GM12875 (cell line): ENCODE results near the gene POC1B.

Experiments used
- H3K4me3 ChIP-seq: one replicate; pipeline ENCODE4 v1.5.1; 2011; ENCODE audit warnings: low read depth, low read length, control low read depth
- TF ChIP-seq, protein P1 (sequence below): IDR thresholded peaks from 2 replicates; pipeline ENCODE4 v1.5.1; 2011; ENCODE audit warnings: low read depth, mild to moderate bottlenecking, control low read depth, inconsistent platforms, low read length, moderate library complexity, borderline replicate concordance; ENCODE audit not compliant: insufficient read depth

The POC1B gene

DNA sequence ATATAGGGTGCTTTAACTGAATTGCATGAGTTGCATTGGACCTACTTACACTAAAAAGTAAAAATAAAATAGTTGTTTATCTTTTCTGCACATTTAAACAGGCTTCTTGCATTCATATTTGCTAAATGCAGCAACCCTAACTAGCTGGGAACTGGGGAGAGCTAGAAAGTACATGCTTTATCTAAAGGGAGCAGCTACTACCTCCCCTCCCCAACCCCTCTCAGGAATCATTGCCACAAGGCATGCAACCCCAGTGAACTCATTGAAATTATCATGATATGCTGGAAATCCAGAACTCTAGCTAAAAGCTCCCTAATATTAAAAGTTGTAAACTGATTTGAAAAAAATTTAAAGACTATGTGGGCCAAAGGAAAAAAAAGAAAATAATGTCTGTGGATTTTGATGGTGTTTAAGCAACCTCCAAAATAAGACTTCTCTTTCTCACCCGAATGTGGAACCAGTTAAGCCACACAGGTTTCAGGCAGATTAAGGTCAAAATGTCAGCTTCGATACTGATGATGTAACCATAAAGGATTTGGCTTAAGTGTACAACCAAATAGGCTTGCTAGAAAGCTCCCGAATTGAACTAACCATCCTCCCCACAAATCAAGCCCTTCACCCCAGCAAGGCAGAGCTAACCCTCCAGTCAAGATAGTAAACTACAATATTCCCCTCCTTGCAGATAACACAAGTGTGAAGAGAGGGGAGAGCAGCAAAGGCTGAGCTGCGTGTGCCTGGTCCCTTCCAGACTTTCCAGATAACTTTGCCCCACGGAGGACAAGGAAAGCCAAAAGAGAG is 13.8 kb upstream of the POC1B start:
- no peak overlapping the region for H3K4me3 ChIP-seq
- TF ChIP-seq, protein P1, sequence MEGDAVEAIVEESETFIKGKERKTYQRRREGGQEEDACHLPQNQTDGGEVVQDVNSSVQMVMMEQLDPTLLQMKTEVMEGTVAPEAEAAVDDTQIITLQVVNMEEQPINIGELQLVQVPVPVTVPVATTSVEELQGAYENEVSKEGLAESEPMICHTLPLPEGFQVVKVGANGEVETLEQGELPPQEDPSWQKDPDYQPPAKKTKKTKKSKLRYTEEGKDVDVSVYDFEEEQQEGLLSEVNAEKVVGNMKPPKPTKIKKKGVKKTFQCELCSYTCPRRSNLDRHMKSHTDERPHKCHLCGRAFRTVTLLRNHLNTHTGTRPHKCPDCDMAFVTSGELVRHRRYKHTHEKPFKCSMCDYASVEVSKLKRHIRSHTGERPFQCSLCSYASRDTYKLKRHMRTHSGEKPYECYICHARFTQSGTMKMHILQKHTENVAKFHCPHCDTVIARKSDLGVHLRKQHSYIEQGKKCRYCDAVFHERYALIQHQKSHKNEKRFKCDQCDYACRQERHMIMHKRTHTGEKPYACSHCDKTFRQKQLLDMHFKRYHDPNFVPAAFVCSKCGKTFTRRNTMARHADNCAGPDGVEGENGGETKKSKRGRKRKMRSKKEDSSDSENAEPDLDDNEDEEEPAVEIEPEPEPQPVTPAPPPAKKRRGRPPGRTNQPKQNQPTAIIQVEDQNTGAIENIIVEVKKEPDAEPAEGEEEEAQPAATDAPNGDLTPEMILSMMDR, result no peak

DNA sequence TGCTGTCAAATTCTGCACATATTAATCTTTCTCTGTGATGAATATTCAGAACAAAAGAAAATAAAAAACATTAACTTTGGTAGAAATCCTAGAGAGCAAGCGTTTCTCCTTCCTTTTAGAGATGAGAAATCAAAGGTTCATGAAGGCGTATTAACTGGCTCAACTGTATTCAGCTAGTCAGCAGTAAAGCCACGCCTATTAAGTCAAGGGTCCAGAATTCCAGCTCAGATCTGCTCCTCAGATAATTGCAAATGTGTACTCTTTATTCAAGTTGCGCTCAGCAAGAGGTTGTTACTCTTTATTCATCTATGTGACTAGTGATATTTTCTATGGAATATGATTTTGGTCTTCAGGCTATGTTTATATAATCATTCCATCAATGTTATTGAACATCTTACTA is 13.1 kb upstream of the POC1B start:
- no peak overlapping the region for H3K4me3 ChIP-seq
- TF ChIP-seq, protein P1, result no peak

DNA sequence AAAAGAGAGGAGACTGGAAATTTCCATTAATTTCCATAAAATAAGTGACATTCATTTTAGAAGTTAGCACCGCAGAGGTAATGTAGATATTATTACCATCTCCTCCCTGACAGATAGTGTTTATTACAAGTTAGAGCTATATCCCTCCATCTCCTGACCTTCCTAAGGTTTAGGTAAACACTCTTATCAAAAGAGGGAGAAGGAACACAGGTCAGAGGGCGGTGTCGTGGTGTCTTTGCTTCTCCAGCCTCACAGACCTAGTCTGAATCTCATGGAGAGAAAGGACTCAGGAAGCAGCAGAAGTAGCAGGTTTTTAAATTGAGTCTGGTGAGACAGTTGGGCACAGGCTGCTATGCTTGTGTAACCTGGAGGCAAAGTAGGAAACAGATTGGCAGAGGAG is 11.5 kb upstream of the POC1B start:
- TF ChIP-seq, protein P1, result no peak
- no peak overlapping the region for H3K4me3 ChIP-seq

DNA sequence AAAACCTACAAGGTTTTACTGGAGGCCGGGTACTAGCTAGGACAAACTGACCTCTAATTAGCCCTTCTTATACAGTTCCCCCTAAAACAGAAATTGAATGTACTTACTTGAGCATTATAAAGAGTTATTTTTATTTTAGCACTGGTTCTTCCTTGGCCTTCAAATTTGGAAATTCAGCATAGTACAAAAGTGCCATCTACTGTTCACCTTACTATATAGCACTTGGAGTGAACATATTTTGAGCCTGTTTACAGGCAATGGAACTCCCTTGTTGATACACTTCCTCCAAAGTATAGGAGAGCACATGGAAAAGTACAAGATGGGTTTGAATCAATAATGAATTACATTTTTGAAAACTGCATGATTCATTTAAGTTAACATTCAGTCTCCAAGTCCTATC is 3.9 kb upstream of the POC1B start:
- TF ChIP-seq, protein P1, result peak; percentile 50; the same call in 1 of the 2 replicates
- no peak overlapping the region for H3K4me3 ChIP-seq

DNA sequence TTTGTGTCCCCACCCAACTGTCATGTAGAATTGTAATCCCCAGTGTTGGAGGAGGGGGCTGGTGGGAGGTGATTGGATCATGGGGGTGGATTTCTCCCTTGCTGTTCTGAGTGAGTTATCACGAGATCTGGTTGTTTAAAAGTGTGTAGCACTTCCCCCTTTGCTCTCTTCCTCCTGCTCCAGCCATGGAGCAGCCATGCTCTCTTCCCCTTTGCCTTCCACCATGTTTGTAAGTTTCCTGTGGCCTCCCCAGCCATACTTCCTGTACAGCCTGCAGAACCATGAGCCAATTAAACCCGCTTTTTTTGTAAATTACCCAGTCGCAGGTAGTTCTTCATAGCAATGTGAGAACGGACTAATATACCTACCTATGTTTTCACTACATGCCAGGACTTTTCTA is 2.6 kb upstream of the POC1B start:
- H3K4me3 ChIP-seq, result no peak overlapping the region
- TF ChIP-seq, protein P1, result no peak

DNA sequence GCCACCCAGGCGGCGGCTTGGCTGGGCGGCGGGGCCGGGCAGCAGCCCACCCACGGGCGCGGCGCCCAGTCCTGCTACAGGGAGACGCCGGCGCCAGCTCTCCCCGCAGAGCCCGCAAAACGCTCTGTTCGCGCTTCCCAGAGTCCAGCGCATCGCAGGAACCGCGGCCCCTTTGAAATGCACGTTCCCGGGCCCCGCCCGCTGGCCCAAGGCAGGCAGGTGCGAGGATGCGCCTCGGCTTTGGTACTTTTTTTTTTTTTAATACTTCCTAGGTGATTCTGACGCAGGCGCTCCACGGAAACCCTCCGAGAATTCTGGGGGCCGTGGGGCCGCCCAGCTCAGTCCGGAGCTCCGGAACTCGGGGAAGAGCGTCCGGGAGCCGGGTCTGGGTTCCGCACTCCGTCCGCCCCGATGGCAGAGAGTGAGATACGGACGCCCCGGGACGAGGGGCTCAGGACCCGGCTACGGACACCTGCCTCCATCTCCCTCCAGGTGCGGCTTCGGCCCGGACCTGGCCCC is 483 bp downstream of the POC1B start:
- TF ChIP-seq, protein P1, result no peak
- H3K4me3 ChIP-seq, result peak overlapping the region; percentile 98
